ENCODE measurements around the gene TRIM41.

DNA sequence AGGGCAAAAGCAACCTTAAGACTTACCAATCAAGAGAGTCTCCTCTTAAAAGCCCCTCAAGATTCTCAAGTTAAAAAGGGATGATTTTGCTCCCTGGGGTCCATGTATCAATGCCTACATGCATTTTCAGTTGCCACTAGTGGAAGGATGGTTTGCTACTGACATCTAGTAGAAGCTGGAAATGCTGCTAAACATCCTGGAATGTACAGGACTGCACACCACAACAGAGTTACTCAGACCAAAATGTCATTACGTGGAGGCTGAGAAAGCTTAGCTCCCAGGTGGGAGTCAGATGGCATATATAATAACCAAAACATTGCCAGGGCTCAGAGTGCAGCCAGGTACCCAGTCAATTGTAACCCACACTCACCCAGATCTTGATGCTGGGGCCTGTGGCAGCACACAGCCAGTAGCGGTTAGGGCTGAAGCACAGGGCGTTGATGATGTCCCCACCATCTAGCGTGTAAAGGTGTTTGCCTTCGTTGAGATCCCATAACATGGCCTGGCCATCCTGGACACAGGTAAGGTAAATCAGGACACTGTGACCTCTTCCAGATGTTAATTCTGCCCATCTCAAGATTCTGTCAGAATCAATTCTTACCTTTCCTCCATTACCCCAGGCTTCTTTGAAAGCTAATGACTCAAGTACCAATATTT is 14.8 kb downstream of the TRIM41 start:
- TF ChIP-seq, protein P1, sequence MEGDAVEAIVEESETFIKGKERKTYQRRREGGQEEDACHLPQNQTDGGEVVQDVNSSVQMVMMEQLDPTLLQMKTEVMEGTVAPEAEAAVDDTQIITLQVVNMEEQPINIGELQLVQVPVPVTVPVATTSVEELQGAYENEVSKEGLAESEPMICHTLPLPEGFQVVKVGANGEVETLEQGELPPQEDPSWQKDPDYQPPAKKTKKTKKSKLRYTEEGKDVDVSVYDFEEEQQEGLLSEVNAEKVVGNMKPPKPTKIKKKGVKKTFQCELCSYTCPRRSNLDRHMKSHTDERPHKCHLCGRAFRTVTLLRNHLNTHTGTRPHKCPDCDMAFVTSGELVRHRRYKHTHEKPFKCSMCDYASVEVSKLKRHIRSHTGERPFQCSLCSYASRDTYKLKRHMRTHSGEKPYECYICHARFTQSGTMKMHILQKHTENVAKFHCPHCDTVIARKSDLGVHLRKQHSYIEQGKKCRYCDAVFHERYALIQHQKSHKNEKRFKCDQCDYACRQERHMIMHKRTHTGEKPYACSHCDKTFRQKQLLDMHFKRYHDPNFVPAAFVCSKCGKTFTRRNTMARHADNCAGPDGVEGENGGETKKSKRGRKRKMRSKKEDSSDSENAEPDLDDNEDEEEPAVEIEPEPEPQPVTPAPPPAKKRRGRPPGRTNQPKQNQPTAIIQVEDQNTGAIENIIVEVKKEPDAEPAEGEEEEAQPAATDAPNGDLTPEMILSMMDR (IDR thresholded peaks at IDR 0.05) = no peak
- TF ChIP-seq POLR2AphosphoS5 (IDR thresholded peaks at IDR 0.05) = no peak
